Transverse colon (tissue), 4 donors: ENCODE measurements around the gene NATD1.

ENCODE experiments used
- CTCF ChIP-seq, 5 experiments: fragments of 200-600 bp in 3 of 5; fragments of 450-650 bp in 2 of 5; sonication (generic) in 3 of 5; IDR thresholded peaks; 1 replicate in 2 of 5; 2 replicates in 3 of 5; pipeline ENCODE4 v1.5.1; 2016 to 2017; ENCODE audit warnings: antibody characterized with exemption in 5 of 5, inconsistent platforms in 3 of 5, mild to moderate bottlenecking in 2 of 5, moderate library complexity in 1 of 5
- EP300 ChIP-seq: sonication (generic); formaldehyde crosslinking; IDR thresholded peaks from one replicate; pipeline ENCODE4 v1.6.1; 2017; ENCODE audit warnings: antibody characterized with exemption, low read depth
- POLR2A ChIP-seq: fragments of 450-650 bp; IDR thresholded peaks from one replicate; pipeline ENCODE4 v1.6.1; 2016; ENCODE audit warnings: antibody characterized with exemption, mild to moderate bottlenecking, moderate library complexity
- POLR2AphosphoS5 ChIP-seq, 3 donors: sonication (generic); formaldehyde crosslinking; IDR thresholded peaks; one replicate each; pipeline ENCODE4 v1.6.1; 2016; ENCODE audit warnings: antibody characterized with exemption in 3 of 3

GRCh38 chr17:21193031-21193430 is 60.2 kb downstream of the NATD1 start:
- TF ChIP-seq POLR2AphosphoS5 (IDR thresholded peaks at IDR 0.05) (no peak), CTCF (IDR thresholded peaks at IDR 0.05) (no peak), EP300 (no peak), POLR2A (no peak)
